ENCODE data around the gene C1orf232. TPM values are rescaled to one million over a fixed set of nuclear protein-coding genes. Genes with fewer than 3 reads are reported as not detected.

The C1orf232 gene
- total and polyA plus RNA-seq, 2 of the 13 experiments (the other 11 are each of a cell fraction or from before 2014, with no cell fraction given) = not detected

GRCh38 chr1:26177182-26177684 is 8.5 kb upstream of the C1orf232 start, which contains the start of gene CNKSR1 (continued):
- TF ChIP-seq ZNF761 (CRISPR knock-in tag; conservative IDR thresholded peaks at IDR 0.05) (no peak), ZBTB33 (CRISPR knock-in tag; IDR thresholded peaks at IDR 0.05) (peak; percentile 32; the same call in 1 of the 2 replicates), ARID5B (CRISPR knock-in tag; IDR thresholded peaks at IDR 0.05) (0 out of 2 replicates have a peak, but pooled peaks have one; percentile 17), ZNF724P (CRISPR knock-in tag; IDR thresholded peaks at IDR 0.05; ENCODE audit: borderline replicate concordance) (no peak), AFF4 (CRISPR knock-in tag; IDR thresholded peaks at IDR 0.05) (no peak), PLSCR1 (CRISPR knock-in tag; IDR thresholded peaks at IDR 0.05; ENCODE audit: borderline replicate concordance) (no peak), HNF1B (CRISPR knock-in tag; IDR thresholded peaks at IDR 0.05) (no peak), REST (IDR thresholded peaks at IDR 0.05; ENCODE audit: borderline replicate concordance in 1 of 2, low read depth in 1 of 2, low read length in 2 of 2) (no peak), ZBTB2 (CRISPR knock-in tag; IDR thresholded peaks at IDR 0.05; ENCODE audit: low read depth) (no peak)

Data from HepG2 (cell line).